Stimulated activated CD4-positive, alpha-beta T cell treated with anti-CD3 and anti-CD28 coated beads, Interleukin-1b, Interleukin-23, amount 100 ng/mL, for 48 hours (primary cell): ENCODE data around the gene TMEM9.

Experiments used
- DNase-seq: peaks from one replicate; pipeline ENCODE4 v3.0.0-alpha.2; 2020

Gene TMEM9

GRCh38 chr1:201100169-201100930, 53.9 kb downstream of the TMEM9 start:
- no peak for DNase-seq

- DNase-seq = no peak
Measured at GRCh38 chr1:201098992-201099677, 55.1 kb downstream of the TMEM9 start.

- no peak for DNase-seq
Measured at GRCh38 chr1:201096977-201097856, 57.1 kb downstream of the TMEM9 start.

- no peak for DNase-seq
Measured at GRCh38 chr1:201096041-201096461, 58.2 kb downstream of the TMEM9 start.

- no peak for DNase-seq
Measured at GRCh38 chr1:201095581-201095980, 58.7 kb downstream of the TMEM9 start.

- no peak for DNase-seq
Measured at GRCh38 chr1:201094832-201095231, 59.4 kb downstream of the TMEM9 start.

- DNase-seq = no peak
Measured at GRCh38 chr1:201093962-201094361, 60.3 kb downstream of the TMEM9 start.

- DNase-seq = no peak
Measured at GRCh38 chr1:201093561-201093960, 60.7 kb downstream of the TMEM9 start.

- DNase-seq = no peak
Measured at GRCh38 chr1:201092738-201093137, 61.5 kb downstream of the TMEM9 start.

GRCh38 chr1:201091256-201091655, 63.0 kb downstream of the TMEM9 start:
- no peak for DNase-seq

- DNase-seq = no peak
Measured at GRCh38 chr1:201090541-201090940, 63.7 kb downstream of the TMEM9 start.

- DNase-seq = no peak
Measured at GRCh38 chr1:201089596-201089995, 64.7 kb downstream of the TMEM9 start.

- DNase-seq = no peak
Measured at GRCh38 chr1:201088901-201089525, 65.3 kb downstream of the TMEM9 start.

GRCh38 chr1:201088395-201088794, 65.9 kb downstream of the TMEM9 start:
- no peak for DNase-seq

GRCh38 chr1:201085902-201086735, 68.2 kb downstream of the TMEM9 start:
- DNase-seq = peak; percentile 35
